HepG2 (cell line): Measurements from ENCODE around the gene SYT8. TPM values are rescaled to one million over a fixed set of nuclear protein-coding genes. Genes with fewer than 3 reads are reported as not detected.

ENCODE experiments used
- ATAC-seq: fragments of 200-7000 bp; cut with Tn5 transposase; 3 replicates; pipeline ENCODE4 v1.9.1; 2020; ENCODE audit warnings: mild to moderate bottlenecking, moderate library complexity
- BruUV-seq: library from RNA; stranded (reverse); fragments of 400-500 nt; replicated peaks from 2 replicates; lab custom pipeline; 2021; lab: Mats Ljungman, UMichigan
- CTCF ChIA-PET: fragments of 300-600 bp; formaldehyde crosslinking; extraction: SDS; loops from one replicate; lab custom pipeline; 2021; ENCODE audit warnings: low total read pairs, inconsistent platforms, low intra/inter-chr PET ratio; lab: Yijun Ruan, JAX
- POLR2A ChIA-PET: fragments of 350-600 bp; sonication (Branson Sonifier 250); formaldehyde crosslinking; loops from one replicate; lab custom pipeline; 2020; ENCODE audit warnings: antibody characterized with exemption, inconsistent platforms; lab: Yijun Ruan, JAX
- DNase-seq: peaks from one replicate; pipeline ENCODE4 v3.0.0-alpha.2; 2015; ENCODE audit warnings: low spot score
- FAIRE-seq: peaks from 3 replicates; lab custom pipeline; 2011; peaks lifted over from hg19 to GRCh38; lab: Jason Lieb, UNC
- H2AFZ ChIP-seq: one replicate; pipeline ENCODE4 v1.6.1; 2011; ENCODE audit warnings: low read length, inconsistent platforms
- H3K27ac ChIP-seq: fragments of 300-600 bp; 3 replicates; pipeline ENCODE4 v1.8.0; 2011; ENCODE audit warnings: mixed run types, mild to moderate bottlenecking, mixed read lengths, low read length, inconsistent platforms; ENCODE audit not compliant: insufficient read depth; ENCODE audit errors: extremely low read length
- H3K27me3 ChIP-seq, 2 experiments: fragments of 200-600 bp in 1 of 2; 2 replicates in 1 of 2; 3 replicates in 1 of 2; pipeline versions ENCODE4 v1.6.0 to v1.8.0; 2011; ENCODE audit warnings: low read length in 2 of 2, mild to moderate bottlenecking in 2 of 2, moderate library complexity in 2 of 2, inconsistent platforms in 1 of 2; ENCODE audit not compliant: insufficient read depth in 2 of 2, control insufficient read depth in 1 of 2
- H3K36me3 ChIP-seq, 2 experiments: fragments of 200-600 bp in 1 of 2; replicated peaks in 1 of 2; 2 replicates in 1 of 2; 3 replicates in 1 of 2; pipeline versions ENCODE4 v1.5.1 to v1.8.0; 2011; ENCODE audit warnings: low read length in 2 of 2, inconsistent platforms in 1 of 2; ENCODE audit not compliant: insufficient read depth in 2 of 2, control insufficient read depth in 1 of 2
- H3K4me1 ChIP-seq: 2 replicates; pipeline ENCODE4 v1.5.1; 2012; ENCODE audit warnings: low read length, inconsistent platforms; ENCODE audit not compliant: insufficient read depth
- H3K4me2 ChIP-seq: 2 replicates; pipeline ENCODE4 v1.6.0; 2011; ENCODE audit warnings: low read depth, low read length, inconsistent platforms
- H3K4me3 ChIP-seq, 3 experiments: fragments of 200-600 bp in 1 of 3; sonication (generic), shearing (Covaris generic) in 1 of 3; replicated peaks in 1 of 3; 2 replicates each; pipeline ENCODE4 v1.5.1; 2011 to 2016; ENCODE audit warnings: low read length in 3 of 3, inconsistent platforms in 2 of 3, low read depth in 2 of 3, mild to moderate bottlenecking in 2 of 3, control low read depth in 1 of 3, mixed read lengths in 1 of 3; ENCODE audit not compliant: insufficient read depth in 1 of 3
- H3K79me2 ChIP-seq: one replicate; pipeline ENCODE4 v1.6.1; 2011; ENCODE audit warnings: low read length, inconsistent platforms; ENCODE audit not compliant: insufficient read depth
- H3K9ac ChIP-seq: 2 replicates; pipeline ENCODE4 v1.6.0; 2011; ENCODE audit warnings: mild to moderate bottlenecking, low read depth, low read length, inconsistent platforms; ENCODE audit not compliant: insufficient read depth
- H3K9me3 ChIP-seq: 2 replicates; pipeline ENCODE4 v1.5.1; 2012; ENCODE audit warnings: mild to moderate bottlenecking, low read length
- H4K20me1 ChIP-seq: 2 replicates; pipeline ENCODE4 v1.6.0; 2011; ENCODE audit warnings: inconsistent platforms, mild to moderate bottlenecking, low read length, moderate library complexity; ENCODE audit not compliant: insufficient read depth
- ATAD3A ChIP-seq: sonication (generic); formaldehyde crosslinking; IDR thresholded peaks from 2 replicates; pipeline ENCODE4 v1.4.0; 2020; ENCODE audit warnings: missing genetic modification reagents
- RERE ChIP-seq: IDR thresholded peaks from 2 replicates; pipeline ENCODE4 v1.6.1; 2016; ENCODE audit warnings: low read depth, missing genetic modification reagents, missing compliant biosample characterization
- ZNF317 ChIP-seq: sonication (generic); formaldehyde crosslinking; IDR thresholded peaks from 2 replicates; pipeline ENCODE4 v1.5.0; 2020; ENCODE audit warnings: mild to moderate bottlenecking, missing genetic modification reagents
- WGBS: methylation state at CpG from one replicate; pipeline ENCODE4 v1.1.6; 2017; ENCODE audit warnings: low lambda C conversion rate; 5-methylcytosine and 5-hydroxymethylcytosine counted together
- in situ Hi-C: cut with HindIII; loops from 2 replicates; pipeline ENCODE4 v1.10.0; 2017; ENCODE audit warnings: low pct_unique_long_range_greater_than_20kb; ENCODE audit not compliant: extremely low pct_ligation_motif_present
- intact Hi-C: fragments of 100-400 bp; cut with micrococcal nuclease; formaldehyde crosslinking; loops from one replicate; pipeline ENCODE4 v1.10.0; 2022; ENCODE audit not compliant: unreplicated experiment
- polyA plus RNA-seq, 8 experiments: library from polyadenylated mRNA; depleted of rRNA in 3 of 8; stranded (reverse) in 7 of 8; unstranded in 1 of 8; fragments of >200 nt; fragmentation: Illumina TruSeq in 4 of 8; extraction: Trizol in 4 of 8; gene quantifications; 2 replicates each; pipeline versions ENCODE4 v1.2.1 to v1.2.3, GENCODE V29; 2011 to 2016; ENCODE audit warnings: low read depth in 4 of 8, missing spikeins in 1 of 8, mixed read lengths in 1 of 8; ENCODE audit not compliant: insufficient read depth in 1 of 8
- total RNA-seq, 5 experiments: library from RNA; depleted of rRNA; stranded (reverse); fragments of >200 nt; fragmentation: Illumina TruSeq; extraction: Trizol; gene quantifications; 2 replicates each; pipeline ENCODE4 v1.2.3, GENCODE V29; 2016; ENCODE audit warnings: low read depth in 1 of 5

The SYT8 gene
- total and polyA plus RNA-seq, 2 of the 13 experiments (the other 11 are each of a cell fraction or from before 2014, with no cell fraction given): 0.60 to 2.3 TPM

- no peak for FAIRE-seq
- Histone ChIP-seq H3K4me3 (no peak overlapping the region), H3K4me1 (peaks cover 60% of the 10 kb centered on the region), H3K79me2 (no peaks in the 10 kb centered on the region), H3K27ac (no peak overlapping the region), H2AFZ (no peak overlapping the region), H3K9ac (no peak overlapping the region), H3K27me3 (peaks cover 9 to 20% of the 10 kb centered on the region in 2 experiments; a peak in 4 of 5 replicates), H3K4me2 (no peak overlapping the region), H3K9me3 (no peaks in the 10 kb centered on the region), H3K36me3 (no peaks in the 10 kb centered on the region), H4K20me1 (no peaks in the 10 kb centered on the region)
- intact Hi-C loops (loop anchor here (2.0 kb wide), 1 partner anchor 43 kb away; no protein-coding TSS in a partner anchor), in situ Hi-C loops (no loop called here)
- no CpG with 5 or more reads among the region's 43 CpGs for WGBS
- ATAC-seq: no peak
- ChIA-PET POLR2A (no interaction called here), CTCF (interaction anchor here (3.8 kb wide), 1 partner anchor 315 kb away, joined by 60 read pairs; no protein-coding TSS in a partner anchor)
- no peak for DNase-seq
- BruUV-seq: no TSS peak
- TF ChIP-seq ZNF317 (CRISPR knock-in tag): 0 out of 2 replicates have a peak, but pooled peaks have one; percentile 2
- no peak for TF ChIP-seq RERE (CRISPR knock-in tag)
- no peak for TF ChIP-seq ATAD3A
Observed at GRCh38 chr11:1836011-1836945, 1.5 kb downstream of the SYT8 start.
